Right lung (tissue), 5 donors: ENCODE data around the gene VTCN1. TPM values are rescaled to one million over a fixed set of nuclear protein-coding genes. Genes with fewer than 3 reads are reported as not detected.
A peak's percentile ranks its signal among the peaks of the same experiment; 100 is the strongest.
"Not testable (repeated sequence)": the region's sequence is repeated elsewhere in the genome, so short reads cannot be mapped to it uniquely, and the experiment has no call there.

Experiments
- DNase-seq, 2 donors: peaks; one replicate each; pipeline ENCODE4 v3.0.0-alpha.2; 2013
- polyA plus RNA-seq, 5 donors: library from polyadenylated mRNA; unstranded; fragments of 120-200 nt; gene quantifications; one replicate each; pipeline versions ENCODE4 v1.2.1 to v1.2.3, GENCODE V29; 2013; ENCODE audit warnings: inconsistent platforms in 1 of 5, low replicate concordance in 1 of 5; ENCODE audit not compliant: insufficient read length in 5 of 5, insufficient read depth in 1 of 5

VTCN1 gene
- polyA plus RNA-seq, 5 donors: 0.28 to 0.68 (median 0.54) TPM

DNA sequence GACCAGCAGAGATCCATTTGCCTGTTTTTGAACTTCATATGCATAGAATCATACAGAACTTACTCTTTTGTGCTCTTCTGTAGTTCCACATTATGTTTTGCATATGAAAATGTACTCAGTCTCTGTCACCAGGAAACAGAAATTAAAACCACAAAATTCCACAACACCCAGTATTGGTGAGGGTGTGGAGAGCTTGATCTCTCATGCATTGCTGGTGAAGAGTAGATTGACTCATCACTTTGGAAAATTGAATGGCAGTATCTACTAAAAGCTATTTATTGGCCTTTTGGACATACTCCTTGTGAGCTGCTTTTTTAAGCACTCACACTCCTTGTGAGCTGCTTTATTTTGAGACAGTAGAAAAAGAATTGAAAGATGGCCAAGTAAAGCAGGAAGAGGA lies 43.3 kb downstream of the VTCN1 start:
- no peak for DNase-seq

GRCh38 chr1:117166076-117166475 lies 44.7 kb downstream of the VTCN1 start:
- DNase-seq: peak in 1 of 2 donors; percentile 8

GRCh38 chr1:117164209-117164608 lies 46.5 kb downstream of the VTCN1 start:
- DNase-seq: no peak

- DNase-seq: no peak
Measured at GRCh38 chr1:117162816-117163215, 47.9 kb downstream of the VTCN1 start.

GRCh38 chr1:117161887-117162286 lies 48.8 kb downstream of the VTCN1 start:
- DNase-seq: no peak

GRCh38 chr1:117151305-117151704 lies 59.4 kb downstream of the VTCN1 start:
- not testable (repeated sequence) for DNase-seq

- DNase-seq: no peak
Measured at GRCh38 chr1:117150316-117150715, 60.4 kb downstream of the VTCN1 start.

- peak; percentile 4 to 11 for DNase-seq
Measured at GRCh38 chr1:117147856-117148588, 62.7 kb downstream of the VTCN1 start.

- no peak for DNase-seq
Measured at GRCh38 chr1:117147341-117147831, 63.3 kb downstream of the VTCN1 start.

DNA sequence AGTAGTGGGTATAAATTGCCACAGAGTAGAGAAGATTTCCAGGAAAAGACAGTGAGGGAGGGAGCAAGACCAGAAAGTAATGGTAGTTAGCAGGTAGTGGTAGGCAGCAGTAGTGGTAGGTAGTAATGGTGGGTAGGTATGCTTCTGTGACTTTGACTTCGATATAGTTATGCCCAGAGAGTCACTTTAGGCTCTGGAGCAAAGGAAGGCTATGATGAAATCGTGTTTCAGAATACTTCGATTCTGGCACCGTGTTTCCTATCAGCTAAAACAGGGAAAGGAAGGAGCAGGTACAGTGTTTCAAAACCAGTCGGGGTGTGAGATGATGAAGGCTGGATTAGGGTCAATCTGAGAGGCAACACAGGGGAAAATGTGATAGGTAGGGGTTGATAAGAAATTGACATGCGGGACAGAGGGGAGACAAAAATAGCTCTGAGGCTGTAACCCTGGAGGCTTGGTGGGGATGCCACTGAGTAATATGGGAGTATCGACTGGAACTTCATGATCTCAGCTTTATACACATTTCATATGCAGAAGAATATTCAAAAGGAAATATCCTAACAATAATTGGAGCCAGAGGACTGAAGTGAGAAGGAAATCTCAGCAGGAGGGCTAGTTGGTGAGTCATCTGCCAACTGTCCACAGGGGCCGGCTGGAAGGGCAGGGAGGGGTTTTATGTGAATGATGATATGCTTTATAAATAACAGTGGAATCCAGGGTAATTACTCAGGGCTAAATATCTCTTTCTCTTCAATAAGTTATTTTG lies 64.0 kb downstream of the VTCN1 start:
- DNase-seq: no peak

GRCh38 chr1:117146072-117146471 lies 64.7 kb downstream of the VTCN1 start:
- DNase-seq: no peak

GRCh38 chr1:117143871-117144270 lies 66.9 kb downstream of the VTCN1 start:
- DNase-seq: no peak

- DNase-seq: no peak
Measured at GRCh38 chr1:117143172-117143571, 67.6 kb downstream of the VTCN1 start.

DNA sequence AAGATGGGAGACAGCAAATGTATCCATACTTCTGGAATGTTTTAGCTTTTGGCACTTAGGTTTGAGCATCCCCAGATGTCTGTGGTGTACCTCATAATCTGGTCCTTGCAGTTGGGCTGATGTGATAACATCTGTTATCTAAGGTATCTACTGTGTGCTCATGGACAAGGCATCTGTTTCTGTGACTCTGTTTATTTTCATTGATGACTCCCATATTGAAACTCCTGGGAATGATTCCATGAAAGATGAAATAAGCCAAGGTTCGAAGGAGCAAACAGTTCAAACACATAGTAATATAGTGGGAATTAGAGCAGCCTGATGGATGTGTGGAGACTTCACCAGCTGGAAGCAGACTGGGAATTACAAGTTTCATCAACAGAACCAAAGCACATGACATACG lies 68.5 kb downstream of the VTCN1 start:
- no peak for DNase-seq

GRCh38 chr1:117138561-117138960 lies 72.2 kb downstream of the VTCN1 start:
- DNase-seq: no peak

DNA sequence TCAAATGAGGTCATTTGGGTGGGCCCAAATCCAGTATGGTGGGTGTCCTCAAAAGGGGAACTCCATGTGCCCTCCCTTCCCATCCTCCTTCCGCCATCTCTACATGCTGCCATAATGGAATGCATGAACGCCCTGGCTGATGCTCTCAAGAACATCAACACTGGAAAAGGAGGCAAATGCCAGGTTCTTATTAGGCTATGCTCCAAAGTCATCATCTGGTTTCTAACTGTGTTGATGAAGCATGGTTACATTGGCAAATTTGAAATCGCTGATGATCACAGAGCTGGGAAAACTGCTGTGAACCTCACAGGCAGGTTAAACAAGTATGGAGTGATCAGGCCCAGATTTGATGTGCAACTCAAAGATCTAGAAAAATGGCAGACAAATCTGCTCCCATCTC lies 72.6 kb downstream of the VTCN1 start:
- DNase-seq: no peak

GRCh38 chr1:117137281-117137855 lies 73.4 kb downstream of the VTCN1 start:
- DNase-seq: no peak

DNA sequence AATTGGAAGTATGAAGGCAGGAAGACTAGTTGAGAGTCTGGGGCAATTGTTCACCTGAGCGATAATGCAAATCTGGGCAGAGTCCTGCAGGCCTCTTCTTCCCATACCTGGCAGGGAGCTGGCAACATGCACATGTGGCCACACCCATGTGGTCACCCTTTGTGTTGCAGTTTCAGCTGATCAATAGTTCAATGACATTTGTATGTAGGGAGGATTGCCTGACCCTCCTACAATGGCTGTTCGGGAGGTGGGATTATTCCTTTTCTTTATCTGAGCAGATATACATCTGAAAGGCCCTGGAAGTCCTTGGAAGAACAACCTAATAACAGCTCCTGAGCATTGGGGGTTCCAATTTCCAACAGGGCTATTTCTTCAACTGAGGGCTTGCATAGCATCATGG lies 74.0 kb downstream of the VTCN1 start:
- no peak for DNase-seq

DNA sequence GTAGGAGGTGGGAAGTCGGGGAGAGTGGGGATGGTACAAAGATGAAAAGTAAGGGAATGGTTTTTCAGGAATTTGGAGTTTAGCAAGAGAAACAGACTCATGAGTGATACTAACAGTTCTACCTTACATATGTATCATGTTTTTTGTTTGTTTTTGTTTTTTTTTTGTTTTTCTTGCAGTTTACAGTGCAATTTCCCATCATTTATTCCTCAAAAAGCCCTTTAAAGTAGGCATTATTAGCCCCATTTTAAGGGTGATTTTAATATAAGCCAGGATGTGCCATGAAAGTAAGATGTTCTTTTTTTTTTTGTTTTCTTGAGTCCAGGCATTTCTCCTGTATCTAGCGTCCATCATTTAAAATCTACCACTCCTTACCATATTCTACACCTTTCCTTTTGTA lies 75.4 kb downstream of the VTCN1 start:
- no peak for DNase-seq

GRCh38 chr1:117130526-117130925 lies 80.2 kb downstream of the VTCN1 start:
- no peak for DNase-seq

GRCh38 chr1:117128323-117129079 lies 82.2 kb downstream of the VTCN1 start:
- peak in 1 of 2 donors; percentile 49 for DNase-seq

GRCh38 chr1:117127795-117128194 lies 82.9 kb downstream of the VTCN1 start:
- no peak for DNase-seq
